Astrocyte (in vitro differentiated cells and primary cell): ENCODE measurements around the gene TUFT1.

Experiments
- EZH2 ChIP-seq: IDR thresholded peaks from 2 replicates; pipeline ENCODE4 v1.6.1; 2012; ENCODE audit warnings: mild to moderate bottlenecking, low read length, inconsistent platforms; ENCODE audit not compliant: insufficient read depth
- TF ChIP-seq, protein P1 (sequence below): IDR thresholded peaks from 2 replicates; pipeline ENCODE4 v1.5.1; 2011; ENCODE audit warnings: low read depth, mild to moderate bottlenecking, inconsistent platforms, low read length, moderate library complexity; ENCODE audit not compliant: insufficient read depth

DNA sequence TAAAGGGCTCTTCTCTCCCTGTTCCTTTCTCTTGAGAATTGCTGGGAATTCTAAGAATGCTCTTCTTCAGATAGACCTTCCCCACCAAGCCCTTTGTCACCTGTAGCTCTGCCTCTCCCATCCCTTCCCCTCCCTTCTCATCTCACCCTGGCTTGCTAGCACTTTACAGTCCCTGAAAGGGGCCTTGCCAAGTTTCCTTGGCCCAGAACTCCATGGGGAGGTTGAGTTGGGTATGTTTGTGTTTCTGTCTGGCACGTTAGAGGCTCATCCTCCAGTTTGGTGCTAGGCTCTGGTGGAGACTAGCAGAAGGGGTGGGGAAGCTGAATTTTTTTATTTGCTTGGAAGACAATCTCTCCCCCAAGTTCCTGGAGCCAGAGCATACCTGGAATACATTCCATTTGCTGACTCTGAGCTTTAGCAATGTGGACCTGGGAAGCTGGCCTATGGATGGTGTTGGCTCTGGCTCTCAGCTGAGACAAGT lies 24.0 kb upstream of the TUFT1 start:
- no peak for TF ChIP-seq EZH2
- TF ChIP-seq, protein P1, sequence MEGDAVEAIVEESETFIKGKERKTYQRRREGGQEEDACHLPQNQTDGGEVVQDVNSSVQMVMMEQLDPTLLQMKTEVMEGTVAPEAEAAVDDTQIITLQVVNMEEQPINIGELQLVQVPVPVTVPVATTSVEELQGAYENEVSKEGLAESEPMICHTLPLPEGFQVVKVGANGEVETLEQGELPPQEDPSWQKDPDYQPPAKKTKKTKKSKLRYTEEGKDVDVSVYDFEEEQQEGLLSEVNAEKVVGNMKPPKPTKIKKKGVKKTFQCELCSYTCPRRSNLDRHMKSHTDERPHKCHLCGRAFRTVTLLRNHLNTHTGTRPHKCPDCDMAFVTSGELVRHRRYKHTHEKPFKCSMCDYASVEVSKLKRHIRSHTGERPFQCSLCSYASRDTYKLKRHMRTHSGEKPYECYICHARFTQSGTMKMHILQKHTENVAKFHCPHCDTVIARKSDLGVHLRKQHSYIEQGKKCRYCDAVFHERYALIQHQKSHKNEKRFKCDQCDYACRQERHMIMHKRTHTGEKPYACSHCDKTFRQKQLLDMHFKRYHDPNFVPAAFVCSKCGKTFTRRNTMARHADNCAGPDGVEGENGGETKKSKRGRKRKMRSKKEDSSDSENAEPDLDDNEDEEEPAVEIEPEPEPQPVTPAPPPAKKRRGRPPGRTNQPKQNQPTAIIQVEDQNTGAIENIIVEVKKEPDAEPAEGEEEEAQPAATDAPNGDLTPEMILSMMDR: no peak
